CD8-positive, alpha-beta memory T cell (primary cell): ENCODE measurements around the gene STK26. TPM values are rescaled to one million over a fixed set of nuclear protein-coding genes. Genes with fewer than 3 reads are reported as not detected.
"Not testable (repeated sequence)": the region's sequence is repeated elsewhere in the genome, so short reads cannot be mapped to it uniquely, and the experiment has no call there.

Experiments used
- CTCF ChIA-PET: fragments of 350-600 bp; sonication (Branson Sonifier 250); formaldehyde crosslinking; loops from one replicate; lab custom pipeline; 2021; ENCODE audit warnings: antibody characterized with exemption; lab: Charles Lee
- POLR2A ChIA-PET: fragments of 350-600 bp; sonication (Branson Sonifier 250); formaldehyde crosslinking; loops from one replicate; lab custom pipeline; 2021; ENCODE audit warnings: antibody characterized with exemption; lab: Charles Lee
- DNase-seq, 5 donors: peaks; one replicate each; pipeline versions ENCODE4 v3.0.0 to v3.0.0-alpha.2; 2020 to 2022; ENCODE audit warnings: mixed read lengths in 1 of 5
- H3K27ac ChIP-seq: one replicate; pipeline ENCODE4 v1.7.0; 2013; ENCODE audit warnings: low read depth, mild to moderate bottlenecking, low read length, moderate library complexity
- H3K27me3 ChIP-seq: 2 replicates; pipeline ENCODE4 v1.7.0; 2013; ENCODE audit warnings: low read length, mild to moderate bottlenecking; ENCODE audit not compliant: insufficient read depth, poor library complexity, severe bottlenecking
- H3K36me3 ChIP-seq: 2 replicates; pipeline ENCODE4 v1.7.0; 2013; ENCODE audit warnings: mild to moderate bottlenecking, low read length, moderate library complexity; ENCODE audit not compliant: insufficient read depth
- H3K4me1 ChIP-seq: 2 replicates; pipeline ENCODE4 v1.7.0; 2013; ENCODE audit warnings: mild to moderate bottlenecking, low read length, moderate library complexity; ENCODE audit not compliant: insufficient read depth
- H3K4me3 ChIP-seq: 2 replicates; pipeline ENCODE4 v1.7.0; 2013; ENCODE audit warnings: mild to moderate bottlenecking, low read length
- H3K9me3 ChIP-seq: 2 replicates; pipeline ENCODE4 v1.7.0; 2013; ENCODE audit warnings: mild to moderate bottlenecking, low read length
- H3K27ac Mint-ChIP-seq, 8 donors: one replicate each; pipeline ENCODE4 v1.8.0; 2020 to 2021; ENCODE audit warnings: mixed read lengths in 8 of 8, mild to moderate bottlenecking in 6 of 8, inconsistent platforms in 3 of 8, moderate library complexity in 3 of 8
- H3K27me3 Mint-ChIP-seq, 2 donors: one replicate each; pipeline ENCODE4 v1.8.0; 2020 to 2021; ENCODE audit warnings: mixed read lengths in 2 of 2, mild to moderate bottlenecking in 1 of 2, moderate library complexity in 1 of 2
- H3K36me3 Mint-ChIP-seq, 3 donors: one replicate each; pipeline ENCODE4 v1.8.0; 2020 to 2021; ENCODE audit warnings: mixed read lengths in 3 of 3, inconsistent platforms in 1 of 3, mild to moderate bottlenecking in 1 of 3
- H3K4me1 Mint-ChIP-seq, 3 donors: one replicate each; pipeline ENCODE4 v1.8.0; 2020 to 2021; ENCODE audit warnings: mixed read lengths in 3 of 3, inconsistent platforms in 1 of 3, mild to moderate bottlenecking in 1 of 3
- H3K4me3 Mint-ChIP-seq, 7 donors: one replicate each; pipeline ENCODE4 v1.8.0; 2020 to 2021; ENCODE audit warnings: mixed read lengths in 7 of 7, mild to moderate bottlenecking in 6 of 7, moderate library complexity in 4 of 7, inconsistent platforms in 2 of 7
- H3K9me3 Mint-ChIP-seq, 5 donors: one replicate each; pipeline ENCODE4 v1.8.0; 2020 to 2022; ENCODE audit warnings: mixed read lengths in 5 of 5, mild to moderate bottlenecking in 3 of 5, moderate library complexity in 2 of 5, inconsistent platforms in 1 of 5
- polyA plus RNA-seq: library from polyadenylated mRNA; unstranded; fragments of 300-500 nt; fragmentation: Illumina TruSeq; gene quantifications from one replicate; pipeline ENCODE4 v1.2.3, GENCODE V29; 2021
- total RNA-seq, 2 experiments: library from RNA; stranded (reverse); gene quantifications; one replicate each; pipeline ENCODE4 v1.2.3, GENCODE V29; 2021

Gene STK26
- total and polyA plus RNA-seq, 3 experiments from 2014 or later: 52.0 to 52.5 (median 52.4) TPM

- H3K9me3 ChIP-seq, H3K27me3 Mint-ChIP-seq, H3K4me3 ChIP-seq, DNase-seq, H3K27me3 ChIP-seq, POLR2A ChIA-PET, H3K36me3 Mint-ChIP-seq, H3K4me1 ChIP-seq, H3K9me3 Mint-ChIP-seq, H3K27ac ChIP-seq, CTCF ChIA-PET, H3K4me3 Mint-ChIP-seq, H3K27ac Mint-ChIP-seq, H3K4me1 Mint-ChIP-seq, H3K36me3 ChIP-seq: not testable (repeated sequence)
Measured at GRCh38 chrX:132098704-132099103, 75.6 kb downstream of the STK26 start.

DNA sequence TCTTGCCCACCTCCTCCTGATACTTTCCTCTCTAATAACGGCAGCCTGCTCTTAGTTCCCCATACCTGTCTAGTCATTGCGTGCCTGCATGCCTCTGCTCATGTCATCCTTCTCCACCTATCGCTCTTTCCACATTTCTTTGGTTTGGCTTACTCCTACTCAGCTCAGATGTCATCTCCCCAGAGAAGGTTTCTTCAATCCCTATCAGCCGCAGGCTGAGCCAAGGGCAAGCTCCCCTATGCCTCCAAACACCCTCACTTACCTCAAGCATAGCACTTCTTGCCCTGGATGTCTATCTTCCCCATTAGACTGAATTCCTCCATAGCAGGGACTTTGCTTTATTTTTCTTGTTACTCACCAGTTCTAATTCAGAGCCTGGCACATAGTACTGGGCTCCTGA is 78.1 kb downstream of the STK26 start:
- no peaks in the 10 kb centered on the region for H3K4me1 Mint-ChIP-seq
- no peak for DNase-seq
- H3K27me3 ChIP-seq: no peaks in the 10 kb centered on the region
- H3K9me3 ChIP-seq: no peaks in the 10 kb centered on the region
- H3K4me3 ChIP-seq: no peak overlapping the region
- H3K4me1 ChIP-seq: no peaks in the 10 kb centered on the region
- peaks cover 0 to 3% of the 10 kb centered on the region in 2 donors for H3K27me3 Mint-ChIP-seq
- no peak overlapping the region for H3K4me3 Mint-ChIP-seq
- no peak overlapping the region for H3K27ac Mint-ChIP-seq
- ChIA-PET POLR2A (no interaction called here), CTCF (interaction anchor here (2.6 kb wide), 1 partner anchor 9 kb away, joined by 8 read pairs; no protein-coding TSS in a partner anchor)
- no peaks in the 10 kb centered on the region for H3K36me3 ChIP-seq
- no peak overlapping the region for H3K27ac ChIP-seq
- H3K9me3 Mint-ChIP-seq: no peaks in the 10 kb centered on the region
- H3K36me3 Mint-ChIP-seq: no peaks in the 10 kb centered on the region

GRCh38 chrX:132101799-132102198 is 78.7 kb downstream of the STK26 start:
- Mint-ChIP-seq H3K4me3 (no peak overlapping the region), H3K4me1 (no peaks in the 10 kb centered on the region), H3K27ac (no peak overlapping the region), H3K36me3 (no peaks in the 10 kb centered on the region), H3K9me3 (no peaks in the 10 kb centered on the region), H3K27me3 (peaks cover 0 to 3% of the 10 kb centered on the region in 2 donors)
- Histone ChIP-seq H3K36me3 (no peaks in the 10 kb centered on the region), H3K4me1 (no peaks in the 10 kb centered on the region), H3K9me3 (no peaks in the 10 kb centered on the region), H3K27me3 (no peaks in the 10 kb centered on the region), H3K27ac (no peak overlapping the region), H3K4me3 (no peak overlapping the region)
- no peak for DNase-seq
- ChIA-PET POLR2A (no interaction called here), CTCF (interaction anchor here (2.6 kb wide), 1 partner anchor 9 kb away, joined by 8 read pairs; no protein-coding TSS in a partner anchor)

DNA sequence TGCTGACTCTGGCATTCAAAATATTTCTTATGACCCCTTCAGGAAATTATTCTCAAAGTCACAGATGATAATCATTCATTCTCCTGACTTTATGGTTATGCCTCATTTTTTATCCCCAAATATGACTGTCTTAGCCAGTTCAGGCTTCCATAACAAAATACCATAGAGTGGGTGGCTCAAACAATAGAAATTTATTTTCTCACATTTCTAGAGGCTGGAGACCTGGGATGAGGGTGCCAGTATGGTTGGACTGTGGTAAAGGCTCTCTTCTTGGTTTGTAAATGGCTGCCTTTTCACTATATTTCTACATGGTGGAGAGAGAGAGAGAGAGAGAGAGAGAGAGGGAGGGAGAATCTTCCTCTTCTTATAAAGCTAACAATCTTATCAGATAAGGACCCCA is 84.2 kb downstream of the STK26 start:
- Mint-ChIP-seq H3K36me3 (no peaks in the 10 kb centered on the region), H3K4me3 (no peak overlapping the region), H3K9me3 (no peaks in the 10 kb centered on the region), H3K27me3 (peaks cover 0 to 6% of the 10 kb centered on the region in 2 donors), H3K4me1 (no peaks in the 10 kb centered on the region), H3K27ac (no peak overlapping the region)
- ChIA-PET POLR2A (no interaction called here), CTCF (no interaction called here)
- Histone ChIP-seq H3K27me3 (no peaks in the 10 kb centered on the region), H3K27ac (no peak overlapping the region), H3K4me1 (no peaks in the 10 kb centered on the region), H3K4me3 (no peak overlapping the region), H3K36me3 (no peaks in the 10 kb centered on the region), H3K9me3 (no peaks in the 10 kb centered on the region)
- no peak for DNase-seq

DNA sequence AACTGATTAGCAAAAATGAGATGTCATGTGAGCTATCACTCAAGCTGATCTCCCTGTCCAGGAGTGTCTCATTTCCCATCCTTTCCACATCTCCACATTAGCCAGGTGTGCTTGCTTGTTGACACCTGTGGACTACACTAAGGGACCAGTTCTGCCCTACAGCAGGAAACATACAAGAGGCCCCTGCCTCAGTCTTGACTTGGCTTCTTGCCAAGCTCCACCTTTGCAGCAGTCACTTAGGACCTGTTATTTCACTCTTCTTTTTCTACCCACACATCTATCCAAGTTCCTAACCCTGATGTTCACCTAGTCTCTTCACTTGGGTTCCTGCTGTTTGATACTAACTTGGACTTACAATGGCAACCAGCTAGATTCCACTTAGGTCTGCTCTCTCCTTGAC is 91.5 kb downstream of the STK26 start:
- DNase-seq: no peak
- Mint-ChIP-seq H3K9me3 (no peaks in the 10 kb centered on the region), H3K4me1 (no peaks in the 10 kb centered on the region), H3K4me3 (no peak overlapping the region), H3K36me3 (no peaks in the 10 kb centered on the region), H3K27me3 (peaks cover 0 to 7% of the 10 kb centered on the region in 2 donors), H3K27ac (no peak overlapping the region)
- Histone ChIP-seq H3K27ac (no peak overlapping the region), H3K4me1 (no peaks in the 10 kb centered on the region), H3K4me3 (no peak overlapping the region), H3K36me3 (no peaks in the 10 kb centered on the region), H3K27me3 (no peaks in the 10 kb centered on the region), H3K9me3 (no peaks in the 10 kb centered on the region)
- POLR2A ChIA-PET: no interaction called here
- CTCF ChIA-PET: no interaction called here

DNA sequence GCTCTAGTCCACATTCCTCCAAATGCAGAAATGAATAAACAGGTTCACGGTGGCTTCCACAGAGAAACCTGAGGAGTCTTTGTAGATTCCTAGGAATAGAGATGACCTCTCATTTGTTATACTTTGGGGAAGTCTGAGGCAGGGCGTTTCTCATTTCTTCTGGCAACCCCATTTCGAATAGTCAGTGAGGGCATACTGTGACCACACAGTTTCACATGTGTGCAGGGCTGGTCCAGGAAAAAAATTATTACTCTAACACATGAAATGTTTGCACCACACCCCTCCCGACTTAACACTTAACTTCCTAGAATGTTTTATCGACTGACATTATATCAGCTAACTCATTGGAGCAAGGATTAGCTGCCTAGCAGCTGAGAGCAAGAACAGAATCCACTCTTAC is 92.7 kb downstream of the STK26 start:
- no peak overlapping the region for H3K4me3 Mint-ChIP-seq
- no peak overlapping the region for H3K4me3 ChIP-seq
- H3K9me3 Mint-ChIP-seq: no peaks in the 10 kb centered on the region
- ChIA-PET CTCF (no interaction called here), POLR2A (no interaction called here)
- H3K27me3 ChIP-seq: no peaks in the 10 kb centered on the region
- no peaks in the 10 kb centered on the region for H3K4me1 ChIP-seq
- no peaks in the 10 kb centered on the region for H3K4me1 Mint-ChIP-seq
- H3K9me3 ChIP-seq: no peaks in the 10 kb centered on the region
- H3K36me3 ChIP-seq: no peaks in the 10 kb centered on the region
- H3K36me3 Mint-ChIP-seq: no peaks in the 10 kb centered on the region
- no peak for DNase-seq
- no peak overlapping the region for H3K27ac Mint-ChIP-seq
- peaks cover 0 to 7% of the 10 kb centered on the region in 2 donors for H3K27me3 Mint-ChIP-seq
- H3K27ac ChIP-seq: no peak overlapping the region

DNA sequence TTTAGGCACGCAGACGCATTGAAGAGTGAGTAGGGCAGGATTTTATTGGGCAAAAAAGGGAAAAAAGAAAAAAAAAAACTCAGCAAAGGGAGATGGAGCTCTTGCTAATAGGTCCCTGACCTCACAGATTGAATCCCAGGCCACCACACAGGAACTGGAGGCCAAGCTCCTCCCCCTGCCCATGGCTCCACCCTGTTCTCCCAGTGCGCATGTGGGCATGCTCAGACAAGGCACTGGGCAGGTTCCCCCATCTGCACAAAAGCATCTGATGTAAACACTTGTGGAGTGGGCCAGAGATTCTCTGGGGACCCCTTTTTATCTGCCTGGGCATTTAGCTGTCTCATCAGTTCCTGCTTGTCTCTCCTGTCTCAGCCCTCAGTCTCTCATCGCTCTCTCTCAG is 95.3 kb downstream of the STK26 start:
- no peaks in the 10 kb centered on the region for H3K9me3 ChIP-seq
- Mint-ChIP-seq H3K27me3 (peaks cover 0 to 5% of the 10 kb centered on the region in 2 donors), H3K9me3 (no peaks in the 10 kb centered on the region), H3K4me1 (no peaks in the 10 kb centered on the region), H3K36me3 (no peaks in the 10 kb centered on the region), H3K27ac (no peak overlapping the region), H3K4me3 (no peak overlapping the region)
- POLR2A ChIA-PET: no interaction called here
- CTCF ChIA-PET: no interaction called here
- H3K27ac ChIP-seq: no peak overlapping the region
- no peak for DNase-seq
- H3K36me3 ChIP-seq: no peaks in the 10 kb centered on the region
- no peaks in the 10 kb centered on the region for H3K27me3 ChIP-seq
- H3K4me1 ChIP-seq: no peaks in the 10 kb centered on the region
- H3K4me3 ChIP-seq: no peak overlapping the region

DNA sequence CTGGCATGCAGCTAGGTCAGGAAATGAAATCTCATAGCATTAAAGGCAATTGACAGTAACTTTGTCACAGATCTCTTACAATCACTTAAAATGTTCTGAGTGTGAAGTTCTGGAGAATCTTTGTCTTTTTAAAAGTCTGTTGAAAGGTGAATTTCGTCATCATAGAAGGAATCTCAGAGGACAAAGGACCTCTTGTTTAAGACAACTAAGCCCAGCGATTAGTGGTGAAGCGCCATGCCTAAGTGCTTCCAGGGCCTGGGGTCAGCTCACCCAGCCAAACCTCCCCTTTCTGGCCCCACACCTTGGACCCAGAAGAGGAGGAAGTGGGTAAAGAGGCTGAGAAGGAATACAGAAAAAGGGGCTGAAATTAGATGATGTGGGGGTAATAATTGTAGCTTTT is 96.2 kb downstream of the STK26 start:
- no peaks in the 10 kb centered on the region for H3K9me3 Mint-ChIP-seq
- no peaks in the 10 kb centered on the region for H3K36me3 Mint-ChIP-seq
- no peak overlapping the region for H3K4me3 ChIP-seq
- H3K36me3 ChIP-seq: no peaks in the 10 kb centered on the region
- no peak overlapping the region for H3K27ac ChIP-seq
- H3K27me3 Mint-ChIP-seq: peaks cover 0 to 4% of the 10 kb centered on the region in 2 donors
- no peak overlapping the region for H3K27ac Mint-ChIP-seq
- H3K9me3 ChIP-seq: no peaks in the 10 kb centered on the region
- H3K4me1 Mint-ChIP-seq: no peaks in the 10 kb centered on the region
- no peaks in the 10 kb centered on the region for H3K4me1 ChIP-seq
- H3K4me3 Mint-ChIP-seq: no peak overlapping the region
- ChIA-PET CTCF (no interaction called here), POLR2A (no interaction called here)
- H3K27me3 ChIP-seq: no peaks in the 10 kb centered on the region
- no peak for DNase-seq
